ENCODE results near the gene CXorf51B.
"Not testable (repeated sequence)": the region's sequence is repeated elsewhere in the genome, so short reads cannot be mapped to it uniquely, and the experiment has no call there.

CXorf51B gene

DNA sequence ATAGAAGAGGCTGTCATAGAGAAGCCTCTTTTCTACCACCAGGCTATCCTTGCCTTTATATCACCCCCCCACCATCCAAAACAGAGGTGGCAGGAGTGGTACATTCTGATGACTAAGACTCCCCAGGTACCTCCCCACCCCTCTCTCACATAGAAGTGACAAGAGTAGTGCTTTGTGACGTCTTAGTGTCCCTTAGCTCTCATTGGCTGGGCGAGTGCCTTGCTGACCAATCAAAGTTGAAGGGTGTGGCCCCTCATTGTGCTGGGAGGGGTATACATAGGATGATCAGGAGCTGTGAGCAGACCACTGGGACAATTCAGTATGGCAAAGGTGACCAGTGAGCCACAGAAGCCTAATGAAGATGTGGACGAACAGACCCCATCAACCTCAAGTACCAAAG is at the start of gene CXorf51B:
CXorf51B (plus strand) TSS at position 301 of the 400 bp plus-strand sequence; CDS start at position 322, 21 bp downstream.
- not testable (repeated sequence) for DNase-seq

DNA sequence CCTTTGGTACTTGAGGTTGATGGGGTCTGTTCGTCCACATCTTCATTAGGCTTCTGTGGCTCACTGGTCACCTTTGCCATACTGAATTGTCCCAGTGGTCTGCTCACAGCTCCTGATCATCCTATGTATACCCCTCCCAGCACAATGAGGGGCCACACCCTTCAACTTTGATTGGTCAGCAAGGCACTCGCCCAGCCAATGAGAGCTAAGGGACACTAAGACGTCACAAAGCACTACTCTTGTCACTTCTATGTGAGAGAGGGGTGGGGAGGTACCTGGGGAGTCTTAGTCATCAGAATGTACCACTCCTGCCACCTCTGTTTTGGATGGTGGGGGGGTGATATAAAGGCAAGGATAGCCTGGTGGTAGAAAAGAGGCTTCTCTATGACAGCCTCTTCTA is 5.1 kb downstream of the CXorf51B start, which contains the start of gene CXorf51A:
CXorf51A (minus strand) TSS at position 101 of the 400 bp plus-strand sequence; CDS start at position 80, 21 bp downstream.
- DNase-seq: not testable (repeated sequence)

DNA sequence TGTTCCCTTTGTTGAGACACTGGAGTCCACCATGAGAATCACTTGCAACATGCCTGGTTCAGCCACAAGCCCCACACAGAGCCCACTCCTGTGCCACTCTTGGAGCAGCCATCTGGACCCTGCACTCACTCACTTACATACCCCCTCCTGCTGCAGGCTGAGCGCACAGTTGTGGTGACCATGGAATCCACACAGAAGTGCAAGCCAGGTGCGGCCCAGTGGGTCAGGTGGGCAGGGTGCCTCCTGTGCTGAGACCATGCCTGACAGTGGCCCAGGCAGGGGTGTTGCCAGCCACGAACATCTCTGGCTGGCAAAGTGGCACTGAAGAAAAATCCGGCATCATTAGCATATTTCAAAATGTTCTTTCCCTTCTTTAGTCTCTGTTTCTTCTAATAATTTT is 22.4 kb downstream of the CXorf51B start:
- DNase-seq: no peak

DNA sequence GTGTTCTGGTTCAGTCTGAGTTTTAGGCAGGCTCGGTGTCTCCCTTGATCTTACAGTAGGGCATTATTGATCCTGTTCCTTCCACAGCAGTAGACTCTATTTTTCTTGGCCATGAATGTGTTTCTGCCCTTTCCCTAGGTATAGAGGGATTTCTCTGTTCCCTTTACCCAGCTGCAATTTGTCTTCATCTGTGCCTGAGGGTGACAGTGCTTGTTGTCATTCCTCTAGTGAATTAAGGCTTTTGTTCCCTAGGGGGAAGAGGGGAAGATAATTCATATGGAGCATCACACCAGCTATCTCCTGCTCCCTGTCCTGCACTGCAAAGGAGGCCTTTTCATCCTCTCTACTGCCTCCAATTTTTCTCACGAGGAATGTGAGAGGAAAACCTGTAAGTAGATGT is 44.7 kb downstream of the CXorf51B start:
- DNase-seq: no peak
